Anterior cingulate cortex (tissue), 58 donors: ENCODE results near the gene PEX3.
A peak's percentile ranks its signal among the peaks of the same experiment; 100 is the strongest.

ENCODE experiments used
- DNase-seq, 58 donors: peaks; one replicate each; lab custom pipeline; 2025; lab: John Stamatoyannopoulos, UW

PEX3 gene

GRCh38 chr6:143450453-143451371 lies at the start of gene PEX3, which contains the start of gene ADAT2:
Gene PEX3 (plus strand): TSS chr6:143450805. CDS start chr6:143451043, 238 bp downstream.
Gene ADAT2 (minus strand): TSS chr6:143450695. CDS start chr6:143450658, 37 bp downstream.
- peak; percentile 61 to 96 (median 86) for DNase-seq

GRCh38 chr6:143401068-143401446 lies 49.5 kb upstream of the PEX3 start:
- DNase-seq: no peak

GRCh38 chr6:143401636-143402370 lies 48.8 kb upstream of the PEX3 start:
- no peak for DNase-seq

- DNase-seq: no peak
These were observed 47.8 kb upstream of the PEX3 start for GRCh38 chr6:143402721-143403336.

GRCh38 chr6:143405373-143406154 lies 45.0 kb upstream of the PEX3 start:
- no peak for DNase-seq

GRCh38 chr6:143406673-143407072 lies 43.9 kb upstream of the PEX3 start:
- no peak for DNase-seq

GRCh38 chr6:143408151-143408786 lies 42.3 kb upstream of the PEX3 start:
- DNase-seq: no peak

- DNase-seq: no peak
These were observed 41.8 kb upstream of the PEX3 start for GRCh38 chr6:143408787-143409162.

- DNase-seq: no peak
These were observed 39.7 kb upstream of the PEX3 start for GRCh38 chr6:143410859-143411270.

- DNase-seq: no peak
These were observed 35.8 kb upstream of the PEX3 start for GRCh38 chr6:143414769-143415168.

- no peak for DNase-seq
These were observed 31.1 kb upstream of the PEX3 start for GRCh38 chr6:143419526-143419925.

- DNase-seq: no peak
These were observed 24.6 kb upstream of the PEX3 start for GRCh38 chr6:143426026-143426425.

- peak in 56 of 58 donors; percentile 1 to 83 (median 50) for DNase-seq
These were observed 23.3 kb upstream of the PEX3 start for GRCh38 chr6:143427109-143427817.

- DNase-seq: no peak
These were observed 20.6 kb upstream of the PEX3 start for GRCh38 chr6:143429970-143430369.

- no peak for DNase-seq
These were observed 19.4 kb upstream of the PEX3 start for GRCh38 chr6:143431226-143431625.

- DNase-seq: no peak
These were observed 18.0 kb upstream of the PEX3 start for GRCh38 chr6:143432588-143432987.

- DNase-seq: no peak
These were observed 9.6 kb upstream of the PEX3 start for GRCh38 chr6:143441010-143441409.

GRCh38 chr6:143441680-143442545 lies 8.7 kb upstream of the PEX3 start:
- DNase-seq: no peak
